Myocyte (in vitro differentiated cells): ENCODE data around the gene PRLR. TPM values are rescaled to one million over a fixed set of nuclear protein-coding genes. Genes with fewer than 3 reads are reported as not detected.

Experiments used
- DNase-seq: peaks from one replicate; pipeline ENCODE4 v3.0.0-alpha.2; 2012; ENCODE audit warnings: low read depth
- total RNA-seq: library from RNA; depleted of rRNA; stranded (reverse); fragments of >200 nt; gene quantifications from 2 replicates; pipeline ENCODE4 v1.2.3, GENCODE V29; 2014

The PRLR gene
- total RNA-seq, 1 donor from 2014 or later, result not detected

GRCh38 chr5:35161652-35162273, 68.5 kb downstream of the PRLR start:
- no peak for DNase-seq

- no peak for DNase-seq
Observed at GRCh38 chr5:35160486-35161116, 69.7 kb downstream of the PRLR start.

DNA sequence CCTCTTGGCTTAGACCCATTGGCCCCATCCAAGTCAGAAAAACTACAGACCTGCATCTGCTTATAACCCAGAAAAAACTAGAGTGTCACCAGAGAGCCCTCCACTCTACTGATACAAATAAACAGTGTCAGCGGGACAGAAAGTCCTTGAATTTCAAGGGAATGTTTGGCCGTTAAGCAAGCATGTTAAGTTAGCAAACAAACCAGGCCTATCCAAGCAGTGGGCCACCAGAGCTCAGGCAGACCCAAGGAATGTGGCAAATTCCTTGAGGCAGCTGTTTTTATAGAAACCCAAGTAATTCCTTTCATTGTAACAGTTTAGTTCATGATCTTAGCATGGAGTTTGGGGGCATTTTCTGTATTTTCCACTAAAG, 70.9 kb downstream of the PRLR start:
- DNase-seq, result peak; percentile 12

GRCh38 chr5:35158622-35159369, 71.5 kb downstream of the PRLR start:
- DNase-seq, result no peak

DNA sequence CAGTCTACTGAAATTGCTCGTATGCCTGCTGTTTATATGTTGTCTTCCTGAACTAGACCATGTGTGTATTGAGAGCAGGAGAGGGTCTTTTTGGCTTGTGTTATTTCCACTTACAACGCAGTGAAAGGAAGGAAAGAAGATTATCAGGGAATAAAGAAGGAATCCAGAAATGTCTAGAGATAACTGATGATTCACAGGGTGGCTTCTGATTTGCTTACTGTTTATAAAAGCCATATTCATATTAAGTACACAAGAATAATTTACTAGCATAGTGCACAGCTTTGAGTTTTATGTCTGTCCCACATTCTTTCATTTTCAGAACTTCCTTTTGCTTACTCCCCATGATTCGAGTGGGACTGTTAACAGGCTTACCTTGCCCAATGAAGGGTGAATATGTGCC, 72.1 kb downstream of the PRLR start:
- DNase-seq, result no peak

GRCh38 chr5:35153375-35153932, 76.8 kb downstream of the PRLR start:
- DNase-seq, result no peak

GRCh38 chr5:35152733-35153132, 77.6 kb downstream of the PRLR start:
- DNase-seq, result no peak

DNA sequence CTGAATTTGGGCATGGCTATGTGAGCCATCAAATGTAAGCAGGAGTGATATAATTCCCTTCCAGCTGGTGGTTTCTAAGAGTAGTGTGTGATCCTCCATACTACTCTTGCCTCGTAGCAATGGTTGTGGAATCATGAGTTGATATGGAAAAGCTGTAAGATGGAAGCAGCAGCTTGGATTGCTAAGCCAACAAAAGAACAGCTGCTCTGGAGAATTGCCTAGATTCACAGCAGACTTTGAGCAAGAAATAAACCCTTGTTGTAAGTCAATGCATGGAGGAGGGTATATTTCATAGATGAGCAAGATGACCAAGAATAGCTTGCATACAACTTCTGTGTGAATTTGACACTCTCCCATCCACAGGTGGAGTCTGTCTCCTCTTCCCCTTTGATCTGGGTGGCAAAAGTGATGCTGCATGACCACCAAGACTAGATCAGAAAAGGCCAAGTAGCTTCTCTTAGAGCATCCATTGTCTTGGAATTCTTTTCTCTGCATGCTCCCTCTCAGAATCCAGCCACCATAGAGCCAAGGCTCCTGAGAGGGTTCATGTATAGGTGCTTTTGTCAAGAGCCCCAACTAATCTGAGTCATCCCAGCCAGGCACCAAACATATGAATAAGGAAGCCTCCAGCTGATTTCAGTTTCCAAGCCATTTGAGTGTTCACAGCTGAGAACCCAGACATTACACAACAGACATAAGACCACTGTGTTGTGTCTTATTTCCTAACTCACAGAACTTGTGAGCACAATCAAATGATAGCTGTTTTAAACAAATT, 79.0 kb downstream of the PRLR start:
- DNase-seq, result peak; percentile 14

DNA sequence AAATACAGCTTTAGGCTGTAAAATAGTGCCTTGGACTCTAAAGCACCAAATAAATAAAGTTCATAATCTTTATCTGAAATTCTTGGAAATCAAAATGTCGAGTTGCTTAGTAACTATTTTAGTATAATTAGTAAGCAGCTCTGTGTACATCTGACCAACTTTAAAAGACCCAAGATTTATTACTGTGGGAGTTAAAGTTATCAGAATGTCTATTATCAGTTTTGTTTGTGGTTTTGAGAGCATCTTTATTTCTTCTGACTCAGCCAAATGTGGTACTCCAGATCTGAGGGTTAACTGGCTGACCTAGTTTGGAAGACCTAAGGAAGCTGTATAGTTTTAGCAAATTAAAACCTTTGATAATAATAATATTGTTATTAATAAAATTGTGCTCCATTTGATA, 81.2 kb downstream of the PRLR start:
- DNase-seq, result no peak

GRCh38 chr5:35146406-35146805, 83.9 kb downstream of the PRLR start:
- no peak for DNase-seq

- DNase-seq, result no peak
Observed at GRCh38 chr5:35145691-35146317, 84.5 kb downstream of the PRLR start.

GRCh38 chr5:35145012-35145411, 85.3 kb downstream of the PRLR start:
- DNase-seq, result no peak

GRCh38 chr5:35143841-35144240, 86.4 kb downstream of the PRLR start:
- no peak for DNase-seq

- DNase-seq, result no peak
Observed at GRCh38 chr5:35141739-35142138, 88.5 kb downstream of the PRLR start.

GRCh38 chr5:35138232-35138631, 92.1 kb downstream of the PRLR start:
- DNase-seq, result no peak

GRCh38 chr5:35136386-35136785, 93.9 kb downstream of the PRLR start:
- DNase-seq, result peak; percentile 78

GRCh38 chr5:35135239-35135700, 95.0 kb downstream of the PRLR start:
- no peak for DNase-seq

- DNase-seq, result no peak
Observed at GRCh38 chr5:35134278-35135030, 95.8 kb downstream of the PRLR start.

- DNase-seq, result no peak
Observed at GRCh38 chr5:35133186-35133585, 97.1 kb downstream of the PRLR start.

GRCh38 chr5:35131723-35132122, 98.6 kb downstream of the PRLR start:
- DNase-seq, result no peak
